DOHH2 (cell line): ENCODE measurements around the gene CPT2.
A peak's percentile ranks its signal among the peaks of the same experiment; 100 is the strongest.
"Not testable (repeated sequence)": the region's sequence is repeated elsewhere in the genome, so short reads cannot be mapped to it uniquely, and the experiment has no call there.

Source experiments
- H3F3A ChIP-seq: fragments of 200-600 bp; sonication (generic), shearing (Covaris generic); 2 replicates; pipeline ENCODE4 v1.6.0; 2016; ENCODE audit warnings: antibody characterized with exemption, mild to moderate bottlenecking; ENCODE audit not compliant: control insufficient read depth, insufficient read depth
- H3K27ac ChIP-seq: fragments of 200-600 bp; sonication (generic); 2 replicates; pipeline ENCODE4 v1.5.1; 2014; ENCODE audit warnings: low read depth, mild to moderate bottlenecking, low read length, moderate library complexity
- H3K27me3 ChIP-seq: fragments of 200-600 bp; sonication (generic); 2 replicates; pipeline ENCODE4 v1.6.1; 2014; ENCODE audit warnings: mild to moderate bottlenecking, low read length, mixed read lengths; ENCODE audit not compliant: control insufficient read depth
- H3K36me3 ChIP-seq: fragments of 200-600 bp; sonication (generic); 2 replicates; pipeline ENCODE4 v1.6.1; 2014; ENCODE audit warnings: mild to moderate bottlenecking, low read length, moderate library complexity, mixed read lengths; ENCODE audit not compliant: control insufficient read depth
- H3K4me1 ChIP-seq: fragments of 200-600 bp; sonication (generic); 2 replicates; pipeline ENCODE4 v1.6.1; 2014; ENCODE audit warnings: mild to moderate bottlenecking, low read length, mixed read lengths; ENCODE audit not compliant: control insufficient read depth
- H3K4me2 ChIP-seq: fragments of 200-600 bp; sonication (generic); 2 replicates; pipeline ENCODE4 v1.6.0; 2014; ENCODE audit warnings: mild to moderate bottlenecking, low read length, moderate library complexity
- H3K4me3 ChIP-seq: fragments of 200-600 bp; sonication (generic); 2 replicates; pipeline ENCODE4 v1.5.1; 2014; ENCODE audit warnings: mild to moderate bottlenecking, low read length, mixed read lengths
- H3K79me2 ChIP-seq: fragments of 200-600 bp; sonication (generic); 2 replicates; pipeline ENCODE4 v1.6.1; 2014; ENCODE audit warnings: mild to moderate bottlenecking, low read length, mixed read lengths; ENCODE audit not compliant: control insufficient read depth
- H3K9me2 ChIP-seq: fragments of 200-600 bp; sonication (generic); replicated peaks from 2 replicates; pipeline ENCODE4 v1.6.1; 2014; ENCODE audit warnings: mild to moderate bottlenecking, low read length, mixed read lengths; ENCODE audit not compliant: control insufficient read depth
- H3K9me3 ChIP-seq: fragments of 200-600 bp; sonication (generic); 2 replicates; pipeline ENCODE4 v1.6.1; 2014; ENCODE audit warnings: antibody characterized with exemption, low read length, mixed read lengths; ENCODE audit not compliant: control insufficient read depth, insufficient read depth
- H4K20me1 ChIP-seq: fragments of 200-600 bp; sonication (generic); 2 replicates; pipeline ENCODE4 v1.6.0; 2014; ENCODE audit warnings: low read depth, mild to moderate bottlenecking, antibody characterized with exemption, low read length, moderate library complexity; ENCODE audit not compliant: control insufficient read depth, insufficient read depth
- EZH2phosphoT487 ChIP-seq: fragments of 200-600 bp; sonication (generic); IDR thresholded peaks from 2 replicates; pipeline ENCODE4 v1.6.1; 2017; ENCODE audit warnings: borderline replicate concordance, mild to moderate bottlenecking, antibody characterized with exemption, low read length, moderate library complexity, mixed read lengths
- TF ChIP-seq, protein P1 (sequence below): fragments of 200-600 bp; sonication (generic); IDR thresholded peaks from one replicate; pipeline ENCODE4 v1.5.1; 2014; ENCODE audit warnings: antibody characterized with exemption, mild to moderate bottlenecking, low read depth, low read length; ENCODE audit not compliant: poor library complexity, severe bottlenecking

Gene CPT2

DNA sequence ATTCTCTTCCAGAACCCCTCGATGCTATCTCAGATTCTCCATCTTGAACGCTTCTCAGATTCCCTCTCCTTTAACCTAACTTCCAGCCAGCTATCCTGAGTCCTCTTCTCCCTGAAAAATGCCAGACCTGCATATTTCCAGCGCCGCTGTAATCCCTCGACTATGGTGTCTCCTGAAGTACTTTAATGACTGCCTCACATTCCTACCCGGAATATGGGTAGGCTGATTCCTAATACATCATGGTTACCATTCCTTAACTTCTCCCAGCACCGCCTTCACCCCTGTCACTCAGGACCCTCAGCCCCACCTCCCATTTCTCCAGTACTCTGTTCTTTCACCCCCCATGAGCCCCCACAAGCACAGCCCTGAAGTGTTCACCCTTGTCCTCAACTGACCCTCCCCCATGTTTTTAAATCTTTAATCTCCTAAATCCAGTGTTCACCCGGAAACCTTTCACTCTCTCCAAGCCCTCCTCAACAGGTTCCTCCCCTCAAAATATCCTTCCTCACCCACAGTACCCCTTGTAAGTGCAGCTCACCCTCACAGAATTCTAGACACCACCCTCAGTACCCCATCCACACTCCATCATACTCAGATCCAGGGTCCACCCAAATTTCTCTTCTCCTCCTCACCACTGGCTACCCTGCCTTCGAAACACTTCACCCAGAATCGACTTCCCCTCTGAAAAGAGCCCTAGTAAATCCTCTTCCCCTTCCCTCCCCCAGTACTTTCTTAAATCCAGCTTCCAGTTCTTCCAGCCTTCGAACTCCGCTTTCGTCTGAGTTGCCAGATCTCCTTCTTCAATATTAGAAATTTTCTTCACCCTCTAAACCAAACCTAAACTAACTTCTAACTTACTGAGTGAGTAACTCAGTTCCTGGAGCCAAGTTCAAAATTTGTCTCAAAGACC is 922 bp downstream of the CPT2 start:
- H3K4me1 ChIP-seq, result peaks cover 21% of the 10 kb centered on the region
- H3K36me3 ChIP-seq, result peaks cover 32% of the 10 kb centered on the region
- H3F3A ChIP-seq, result no peaks in the 10 kb centered on the region; the same call in 1 of the 2 replicates
- H3K9me2 ChIP-seq, result no peaks in the 10 kb centered on the region
- peak overlapping the region; percentile 87 for H3K4me3 ChIP-seq
- H3K27me3 ChIP-seq, result no peaks in the 10 kb centered on the region
- peak overlapping the region; percentile 86 for H3K4me2 ChIP-seq
- H3K79me2 ChIP-seq, result peaks cover 21% of the 10 kb centered on the region
- no peaks in the 10 kb centered on the region for H4K20me1 ChIP-seq
- peak overlapping the region; percentile 64 for H3K27ac ChIP-seq
- no peak for TF ChIP-seq EZH2phosphoT487
- TF ChIP-seq, protein P1, sequence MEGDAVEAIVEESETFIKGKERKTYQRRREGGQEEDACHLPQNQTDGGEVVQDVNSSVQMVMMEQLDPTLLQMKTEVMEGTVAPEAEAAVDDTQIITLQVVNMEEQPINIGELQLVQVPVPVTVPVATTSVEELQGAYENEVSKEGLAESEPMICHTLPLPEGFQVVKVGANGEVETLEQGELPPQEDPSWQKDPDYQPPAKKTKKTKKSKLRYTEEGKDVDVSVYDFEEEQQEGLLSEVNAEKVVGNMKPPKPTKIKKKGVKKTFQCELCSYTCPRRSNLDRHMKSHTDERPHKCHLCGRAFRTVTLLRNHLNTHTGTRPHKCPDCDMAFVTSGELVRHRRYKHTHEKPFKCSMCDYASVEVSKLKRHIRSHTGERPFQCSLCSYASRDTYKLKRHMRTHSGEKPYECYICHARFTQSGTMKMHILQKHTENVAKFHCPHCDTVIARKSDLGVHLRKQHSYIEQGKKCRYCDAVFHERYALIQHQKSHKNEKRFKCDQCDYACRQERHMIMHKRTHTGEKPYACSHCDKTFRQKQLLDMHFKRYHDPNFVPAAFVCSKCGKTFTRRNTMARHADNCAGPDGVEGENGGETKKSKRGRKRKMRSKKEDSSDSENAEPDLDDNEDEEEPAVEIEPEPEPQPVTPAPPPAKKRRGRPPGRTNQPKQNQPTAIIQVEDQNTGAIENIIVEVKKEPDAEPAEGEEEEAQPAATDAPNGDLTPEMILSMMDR, result no peak
- no peaks in the 10 kb centered on the region for H3K9me3 ChIP-seq

DNA sequence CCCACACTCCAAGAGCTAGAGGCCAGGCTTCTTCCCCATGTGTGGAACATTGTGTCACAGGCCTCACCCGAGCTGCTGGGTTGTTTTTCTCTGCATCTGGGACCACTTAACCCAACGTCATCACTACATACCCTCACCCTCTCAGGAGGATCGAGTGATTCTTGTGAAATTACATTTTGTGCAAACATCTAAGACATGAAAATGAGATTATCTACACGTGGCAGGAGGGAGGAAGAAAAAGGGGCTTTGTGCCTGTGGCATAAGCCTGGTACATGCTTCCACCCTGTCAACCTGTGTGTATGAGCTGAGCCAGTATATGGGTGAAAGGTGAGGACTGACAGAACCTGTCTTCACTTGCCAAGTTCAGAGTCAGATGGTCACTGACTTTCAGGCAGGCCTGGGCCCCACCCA is 1.6 kb downstream of the CPT2 start:
- H3K4me1 ChIP-seq, result peaks cover 21% of the 10 kb centered on the region
- peak overlapping the region; percentile 87 for H3K4me3 ChIP-seq
- no peaks in the 10 kb centered on the region for H4K20me1 ChIP-seq
- no peaks in the 10 kb centered on the region; the same call in 1 of the 2 replicates for H3F3A ChIP-seq
- H3K4me2 ChIP-seq, result peak overlapping the region; percentile 86
- no peaks in the 10 kb centered on the region for H3K27me3 ChIP-seq
- peaks cover 39% of the 10 kb centered on the region for H3K36me3 ChIP-seq
- no peak overlapping the region for H3K27ac ChIP-seq
- TF ChIP-seq, protein P1, result no peak
- TF ChIP-seq EZH2phosphoT487, result no peak
- peaks cover 21% of the 10 kb centered on the region for H3K79me2 ChIP-seq
- H3K9me3 ChIP-seq, result no peaks in the 10 kb centered on the region
- no peaks in the 10 kb centered on the region for H3K9me2 ChIP-seq

DNA sequence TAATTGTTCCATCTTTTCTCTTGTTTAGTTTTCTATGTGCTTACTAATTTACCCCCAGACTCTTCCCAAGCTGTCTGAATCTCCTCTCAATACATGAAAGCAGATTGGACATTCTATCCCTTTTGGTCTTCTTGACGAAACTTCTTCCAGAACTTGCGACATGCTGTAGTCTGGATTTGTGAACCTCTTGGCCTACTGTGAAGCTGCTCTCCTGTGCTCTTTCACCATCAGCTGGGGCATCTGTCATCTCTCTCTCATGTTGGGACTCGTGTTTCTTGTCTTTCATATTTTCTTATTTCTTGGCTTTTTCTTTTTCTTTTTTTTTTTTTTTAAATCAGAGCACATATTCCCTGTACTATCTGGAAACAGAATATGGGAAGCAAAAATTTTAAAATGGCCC is 6.8 kb downstream of the CPT2 start:
- TF ChIP-seq EZH2phosphoT487, result no peak
- TF ChIP-seq, protein P1, result no peak
- Histone ChIP-seq H3K4me1 (peaks cover under 1% of the 10 kb centered on the region; the same call in 1 of the 2 replicates), H3K79me2 (peaks cover 6% of the 10 kb centered on the region; the same call in 1 of the 2 replicates), H3K27ac (no peak overlapping the region), H3K4me2 (no peak overlapping the region), H3K4me3 (no peak overlapping the region), H3K27me3 (no peaks in the 10 kb centered on the region), H3K9me2 (no peaks in the 10 kb centered on the region), H3K36me3 (peaks cover 81% of the 10 kb centered on the region), H3K9me3 (peaks cover 22% of the 10 kb centered on the region), H4K20me1 (no peaks in the 10 kb centered on the region), H3F3A (no peaks in the 10 kb centered on the region)

DNA sequence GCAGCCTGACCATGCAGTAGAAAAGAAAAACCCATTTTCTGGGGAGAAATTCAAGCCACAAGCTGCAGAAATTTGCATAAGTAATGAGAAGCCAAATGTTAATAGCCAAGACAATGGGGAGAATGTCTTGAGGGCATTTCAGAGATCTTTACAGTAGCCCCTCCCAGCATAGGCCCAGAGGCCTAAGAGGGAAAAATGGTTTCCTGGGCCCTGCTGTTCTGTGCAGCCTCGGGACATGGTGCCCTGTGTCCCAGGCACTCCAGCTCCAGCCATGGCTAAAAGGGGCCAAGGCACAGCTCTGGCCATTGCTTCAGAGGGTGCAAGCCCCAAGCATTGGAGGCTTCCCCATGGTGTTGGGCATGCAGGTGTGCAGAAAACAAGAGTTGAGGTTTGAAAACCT is 8.9 kb downstream of the CPT2 start:
- H3K36me3 ChIP-seq, result peaks cover 93% of the 10 kb centered on the region
- not testable (repeated sequence) for H3F3A ChIP-seq, H3K79me2 ChIP-seq, H3K27me3 ChIP-seq, H3K4me3 ChIP-seq, H3K27ac ChIP-seq, H3K9me2 ChIP-seq, H3K4me2 ChIP-seq, H3K4me1 ChIP-seq, H4K20me1 ChIP-seq
- peaks cover 22% of the 10 kb centered on the region for H3K9me3 ChIP-seq

DNA sequence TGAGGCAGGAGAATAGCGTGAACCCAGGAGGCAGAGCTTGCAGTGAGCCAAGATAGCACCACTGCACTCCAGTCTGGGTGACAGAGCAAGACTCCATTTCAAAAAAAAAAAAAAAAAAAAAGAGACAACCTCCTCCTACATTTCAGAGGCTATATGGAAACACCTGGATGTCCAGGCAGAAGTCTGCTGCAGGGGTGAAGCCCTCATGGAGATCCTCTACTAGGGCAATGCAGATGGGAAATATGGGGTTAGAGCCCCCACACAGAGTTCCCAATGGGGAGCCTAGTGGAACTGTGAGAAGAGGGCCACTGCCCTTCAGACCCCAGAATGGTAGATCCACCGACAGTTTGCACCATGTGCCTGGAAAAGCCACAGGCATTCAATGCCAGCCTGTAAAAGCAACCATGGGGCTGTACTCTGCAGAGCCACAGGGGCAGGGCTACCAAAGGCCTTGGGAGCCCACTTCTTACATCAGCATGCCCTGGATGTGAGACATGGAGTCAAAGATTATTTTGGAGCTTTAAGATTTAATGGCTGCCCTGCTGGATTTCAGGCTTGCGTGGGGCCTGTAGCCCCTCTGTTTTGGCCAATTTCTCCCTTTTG is 9.6 kb downstream of the CPT2 start:
- H3K27me3 ChIP-seq, H3F3A ChIP-seq, H3K9me2 ChIP-seq, H3K4me2 ChIP-seq, H4K20me1 ChIP-seq, H3K79me2 ChIP-seq, H3K27ac ChIP-seq, H3K4me1 ChIP-seq, H3K4me3 ChIP-seq: not testable (repeated sequence)
- Histone ChIP-seq H3K9me3 (peaks cover 22% of the 10 kb centered on the region), H3K36me3 (peaks cover 93% of the 10 kb centered on the region)
